ENCODE data around the gene MRS2.

DNA sequence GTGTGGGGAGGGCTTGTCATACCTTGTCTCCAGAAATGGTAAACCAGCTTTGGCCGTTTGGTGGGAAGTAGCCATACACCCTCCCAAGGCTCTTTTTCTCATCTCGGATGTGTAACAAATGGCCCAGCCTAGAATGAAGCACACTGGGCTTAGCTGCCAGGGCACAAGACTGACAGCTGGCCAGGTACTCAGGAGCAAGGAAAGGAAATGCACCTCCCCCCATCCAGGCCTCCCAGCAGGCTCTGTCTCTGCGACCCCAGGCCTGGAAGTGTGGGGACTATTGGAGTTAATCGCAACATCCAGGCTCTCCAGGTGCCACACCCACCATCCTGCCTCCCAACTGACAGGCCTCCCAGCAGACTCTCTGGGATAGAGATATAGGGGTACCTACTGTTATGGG lies 43.0 kb downstream of the MRS2 start:
- TF ChIP-seq POLR2A (IDR thresholded peaks at IDR 0.05) (no peak), EP300 (IDR thresholded peaks at IDR 0.05) (no peak)
- TF ChIP-seq, protein P1, sequence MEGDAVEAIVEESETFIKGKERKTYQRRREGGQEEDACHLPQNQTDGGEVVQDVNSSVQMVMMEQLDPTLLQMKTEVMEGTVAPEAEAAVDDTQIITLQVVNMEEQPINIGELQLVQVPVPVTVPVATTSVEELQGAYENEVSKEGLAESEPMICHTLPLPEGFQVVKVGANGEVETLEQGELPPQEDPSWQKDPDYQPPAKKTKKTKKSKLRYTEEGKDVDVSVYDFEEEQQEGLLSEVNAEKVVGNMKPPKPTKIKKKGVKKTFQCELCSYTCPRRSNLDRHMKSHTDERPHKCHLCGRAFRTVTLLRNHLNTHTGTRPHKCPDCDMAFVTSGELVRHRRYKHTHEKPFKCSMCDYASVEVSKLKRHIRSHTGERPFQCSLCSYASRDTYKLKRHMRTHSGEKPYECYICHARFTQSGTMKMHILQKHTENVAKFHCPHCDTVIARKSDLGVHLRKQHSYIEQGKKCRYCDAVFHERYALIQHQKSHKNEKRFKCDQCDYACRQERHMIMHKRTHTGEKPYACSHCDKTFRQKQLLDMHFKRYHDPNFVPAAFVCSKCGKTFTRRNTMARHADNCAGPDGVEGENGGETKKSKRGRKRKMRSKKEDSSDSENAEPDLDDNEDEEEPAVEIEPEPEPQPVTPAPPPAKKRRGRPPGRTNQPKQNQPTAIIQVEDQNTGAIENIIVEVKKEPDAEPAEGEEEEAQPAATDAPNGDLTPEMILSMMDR (IDR thresholded peaks at IDR 0.05), result no peak
